Dedifferentiated amniotic fluid mesenchymal stem cell (primary cell): ENCODE measurements around the gene VASN.

Experiments used
- DNase-seq: peaks from one replicate; pipeline ENCODE4 v3.0.0-alpha.2; 2016; ENCODE audit errors: extremely low spot score

VASN gene

DNA sequence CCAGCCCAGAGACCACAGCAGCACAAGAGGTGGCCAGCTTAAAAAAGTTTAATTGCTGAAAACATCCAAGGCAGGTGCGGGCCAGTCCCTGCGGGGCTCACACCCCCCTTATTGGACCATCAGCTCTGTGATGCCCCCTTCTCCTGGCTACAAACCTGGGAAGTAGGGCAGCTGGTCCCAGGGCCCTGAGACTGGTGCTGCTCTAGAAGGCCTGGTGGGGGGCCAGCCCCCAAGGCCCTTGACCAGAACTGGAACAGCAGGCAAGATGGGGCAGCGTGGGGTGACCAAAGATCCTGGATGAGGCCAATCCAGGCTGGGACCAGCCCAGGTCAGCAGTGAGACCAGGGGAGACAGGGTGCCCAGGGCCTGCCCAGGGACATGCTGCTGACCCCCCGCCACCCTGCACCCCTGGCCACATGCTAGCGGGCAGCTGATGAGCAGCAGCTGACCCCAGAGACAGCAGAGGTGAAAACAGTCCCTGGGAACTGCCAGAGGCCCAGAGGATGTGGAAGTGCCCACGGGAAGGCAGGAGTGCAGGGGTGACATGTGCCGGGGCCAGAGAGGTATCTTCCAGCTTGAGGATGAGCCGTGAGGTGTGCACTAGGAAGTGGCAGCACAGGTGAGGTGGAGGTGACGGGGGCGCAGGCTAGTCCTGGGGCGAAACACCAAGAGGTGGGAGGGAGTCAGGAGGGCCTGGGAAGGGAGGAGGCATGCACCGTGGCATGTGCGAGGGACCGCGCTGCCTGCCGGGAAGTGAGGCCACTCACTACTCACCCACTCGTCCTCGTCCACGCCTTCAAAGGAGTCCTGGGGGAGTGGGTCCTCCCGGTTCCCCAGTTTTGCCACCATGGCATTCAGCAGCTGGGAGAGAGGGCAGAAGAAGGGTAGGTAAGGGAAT, 16.9 kb upstream of the VASN start:
- DNase-seq = no peak

- no peak for DNase-seq
These were observed 14.8 kb upstream of the VASN start for GRCh38 chr16:4356820-4357219.

GRCh38 chr16:4358236-4358635, 13.4 kb upstream of the VASN start:
- no peak for DNase-seq

GRCh38 chr16:4358831-4359561, 12.7 kb upstream of the VASN start:
- DNase-seq = no peak

DNA sequence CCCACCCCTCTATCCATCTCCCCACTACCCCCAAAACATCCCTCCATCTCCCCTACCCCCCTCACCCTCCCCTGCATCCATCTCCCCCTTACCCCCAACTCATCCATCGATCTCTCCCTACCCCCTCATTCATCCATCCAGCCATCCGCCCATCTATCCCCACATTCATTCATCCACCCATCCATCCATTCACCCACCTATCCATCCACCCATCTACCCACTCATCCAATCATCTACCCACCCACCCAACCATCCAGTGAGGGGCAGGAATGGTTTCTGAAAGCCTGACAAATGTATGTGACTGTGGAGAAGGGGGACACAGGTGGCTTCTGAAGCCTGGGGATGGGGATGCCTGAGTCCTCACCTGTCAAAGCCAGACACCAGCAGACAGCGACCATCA, 11.7 kb upstream of the VASN start:
- DNase-seq = no peak

DNA sequence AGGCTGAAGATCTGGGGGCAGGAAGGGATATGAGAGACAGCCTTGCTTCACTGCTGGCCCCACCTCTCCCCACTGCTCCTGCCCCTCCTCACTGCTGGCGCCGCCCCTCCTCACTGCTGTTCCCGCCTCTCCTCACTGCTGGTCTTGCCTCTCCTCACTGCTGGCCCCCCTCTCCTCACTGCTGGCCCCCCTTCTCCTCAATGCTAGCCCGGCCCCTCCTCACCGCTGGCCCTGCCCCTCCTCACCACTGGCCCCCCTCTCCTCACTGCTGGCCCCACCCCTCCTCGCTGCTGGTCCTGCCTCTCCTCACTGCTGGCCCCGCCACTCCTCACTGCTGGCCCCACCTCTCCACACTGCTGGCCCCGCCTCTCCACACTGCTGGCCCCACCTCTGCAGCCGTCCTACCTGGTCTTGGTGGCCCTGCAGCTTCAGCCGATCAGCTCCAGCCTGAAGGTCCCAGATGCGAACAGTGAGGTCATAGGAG, 11.1 kb upstream of the VASN start:
- no peak for DNase-seq

- DNase-seq = no peak
These were observed 10.4 kb upstream of the VASN start for GRCh38 chr16:4361033-4361943.

DNA sequence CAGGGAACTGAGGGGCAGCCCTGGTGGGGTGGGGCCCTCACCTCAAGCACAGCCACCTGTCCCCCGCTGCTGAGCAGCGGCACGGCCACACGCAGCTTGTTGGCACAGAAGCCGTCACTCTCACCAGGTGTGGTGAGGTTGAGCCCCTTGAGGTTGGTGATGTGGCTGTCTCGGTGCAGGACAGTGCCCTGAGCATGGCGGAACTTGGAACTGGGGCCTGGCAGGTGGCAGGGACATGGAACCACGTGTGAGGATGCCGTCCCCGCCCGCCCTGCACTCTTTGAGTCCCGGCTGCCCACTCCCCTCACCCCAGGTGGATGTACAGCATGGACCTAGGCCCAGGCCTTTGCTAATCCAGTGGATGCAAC, 9.7 kb upstream of the VASN start:
- no peak for DNase-seq

DNA sequence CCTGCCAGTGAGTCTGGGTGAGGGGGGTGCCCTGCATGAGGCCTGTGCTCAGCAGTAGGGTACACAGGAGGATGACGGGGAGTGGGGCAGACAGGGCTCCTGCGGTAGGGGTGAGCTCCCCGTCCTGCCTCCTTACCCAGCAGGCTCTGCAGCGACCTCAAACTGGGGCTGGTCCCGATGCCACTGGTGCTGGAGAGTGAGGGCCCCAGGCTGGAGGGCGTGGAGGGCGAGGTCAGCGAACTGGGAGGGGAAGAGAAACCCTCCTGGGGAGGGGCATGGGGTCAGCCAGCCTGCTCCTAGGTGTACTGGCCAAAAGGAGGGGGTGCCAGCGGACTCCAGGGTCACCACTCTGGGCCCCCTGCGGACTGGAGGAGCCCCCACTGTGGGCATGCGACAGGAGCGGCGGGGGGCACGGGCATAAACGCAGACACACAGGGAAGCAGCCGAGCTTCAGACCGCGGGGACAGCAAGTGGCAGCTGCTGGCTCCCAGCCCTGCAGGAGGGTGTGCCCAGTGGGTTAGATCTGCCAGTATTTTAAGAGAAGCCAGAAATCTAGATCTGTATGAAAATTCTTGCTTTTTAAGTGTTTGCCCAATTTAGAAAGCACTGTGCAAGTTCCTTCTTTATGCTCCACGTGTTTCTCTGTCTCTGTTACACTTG, 9.0 kb upstream of the VASN start:
- no peak for DNase-seq

- no peak for DNase-seq
These were observed 7.2 kb upstream of the VASN start for GRCh38 chr16:4364196-4365013.

DNA sequence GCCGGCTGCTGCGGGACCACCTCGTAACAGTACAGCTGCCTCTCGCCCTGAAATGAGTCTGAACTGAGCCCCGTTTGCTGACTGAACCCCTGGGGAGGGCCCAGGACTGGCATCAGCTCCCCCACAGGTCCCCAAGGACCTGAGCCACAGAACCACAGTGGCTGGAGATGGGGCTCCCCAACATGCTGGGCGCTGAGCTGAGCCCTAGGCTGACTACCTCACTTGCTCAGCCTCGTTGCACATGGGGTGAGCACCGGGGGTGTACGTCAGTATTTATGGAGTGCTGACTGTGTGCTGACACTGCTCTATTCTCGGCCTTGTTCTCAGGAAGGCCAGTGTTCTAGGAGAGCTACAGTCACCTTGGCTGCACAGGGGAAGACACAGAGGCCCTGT, 6.6 kb upstream of the VASN start:
- DNase-seq = no peak

GRCh38 chr16:4365615-4366014, 6.0 kb upstream of the VASN start:
- DNase-seq = no peak

- no peak for DNase-seq
These were observed 5.6 kb upstream of the VASN start for GRCh38 chr16:4366016-4366415.

DNA sequence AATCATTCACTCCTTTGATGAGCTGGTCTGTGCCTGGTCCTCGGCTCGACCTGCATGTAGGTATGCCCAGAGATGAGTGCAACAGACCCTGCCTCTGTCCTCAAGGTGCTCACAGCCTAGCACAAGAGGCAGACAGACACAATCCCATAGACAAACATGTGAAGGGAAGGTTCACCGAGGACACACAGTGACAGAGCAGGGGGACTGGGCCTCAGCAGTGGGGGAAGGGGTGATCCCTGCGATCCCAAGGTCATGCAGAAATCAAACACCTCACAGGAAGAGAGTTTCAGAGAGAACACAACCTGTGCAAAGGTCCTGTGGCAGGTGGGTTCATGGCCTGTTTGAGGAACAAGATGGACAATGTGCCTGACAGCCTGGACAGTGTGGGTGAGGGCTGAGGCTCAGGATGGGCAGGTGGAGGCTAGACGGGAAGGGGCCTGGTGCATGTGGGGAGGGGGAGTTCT, 4.2 kb upstream of the VASN start:
- no peak for DNase-seq

DNA sequence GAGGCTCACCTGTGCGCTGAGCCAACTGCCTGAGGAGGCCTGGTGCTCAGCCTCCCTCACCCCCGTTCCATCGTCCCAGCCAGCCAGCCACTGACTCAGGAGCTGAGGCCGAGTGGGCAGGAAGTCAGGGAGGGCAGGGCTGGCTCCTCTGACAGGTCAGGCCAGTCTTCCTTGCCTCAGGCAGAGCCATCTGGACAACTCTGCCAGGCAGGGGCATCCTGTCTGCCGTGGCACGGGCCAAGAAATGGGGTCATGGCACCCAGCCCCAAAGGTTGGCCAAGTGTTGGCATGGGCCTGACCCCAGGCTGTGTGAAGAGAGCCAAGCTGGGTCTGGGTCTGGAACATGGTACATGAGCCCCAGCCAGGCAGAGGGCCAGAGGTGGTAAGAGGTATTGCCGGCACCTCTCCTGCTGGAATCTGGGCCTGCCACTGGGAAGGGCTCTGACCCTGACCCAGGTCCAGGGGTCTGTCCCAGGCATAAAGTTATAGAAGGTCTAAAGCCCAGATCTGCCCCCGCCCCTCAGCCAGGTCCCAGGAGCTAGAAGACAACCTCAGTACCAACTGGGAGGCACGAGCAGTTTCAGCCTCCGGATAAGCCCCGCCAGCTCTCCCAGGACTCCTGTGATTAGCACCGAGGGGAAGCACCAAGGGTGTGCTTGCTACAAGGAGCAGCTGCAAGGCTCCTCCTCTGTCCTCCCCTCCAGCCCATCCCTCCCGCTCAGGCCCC, 2.5 kb upstream of the VASN start:
- DNase-seq = no peak

DNA sequence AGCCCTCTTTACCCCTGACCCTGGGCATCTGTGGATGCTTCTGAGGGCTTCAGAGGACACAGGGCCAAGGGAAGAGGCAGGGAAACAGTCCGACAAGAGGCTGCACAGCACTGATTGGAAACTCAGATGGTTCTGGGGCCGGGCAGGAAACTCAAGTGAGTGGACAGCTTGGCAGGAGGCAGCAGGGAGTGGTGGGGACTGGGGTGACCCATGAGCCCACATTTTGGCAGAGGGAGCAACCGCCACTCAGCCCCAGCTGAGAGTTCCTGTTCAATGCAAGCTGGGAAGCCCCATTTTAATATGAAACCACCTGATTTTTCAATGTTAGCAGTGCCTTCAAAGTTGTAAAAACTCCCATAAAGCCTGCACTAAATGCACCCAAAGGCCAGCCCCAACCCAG, 1.5 kb upstream of the VASN start:
- DNase-seq = no peak

DNA sequence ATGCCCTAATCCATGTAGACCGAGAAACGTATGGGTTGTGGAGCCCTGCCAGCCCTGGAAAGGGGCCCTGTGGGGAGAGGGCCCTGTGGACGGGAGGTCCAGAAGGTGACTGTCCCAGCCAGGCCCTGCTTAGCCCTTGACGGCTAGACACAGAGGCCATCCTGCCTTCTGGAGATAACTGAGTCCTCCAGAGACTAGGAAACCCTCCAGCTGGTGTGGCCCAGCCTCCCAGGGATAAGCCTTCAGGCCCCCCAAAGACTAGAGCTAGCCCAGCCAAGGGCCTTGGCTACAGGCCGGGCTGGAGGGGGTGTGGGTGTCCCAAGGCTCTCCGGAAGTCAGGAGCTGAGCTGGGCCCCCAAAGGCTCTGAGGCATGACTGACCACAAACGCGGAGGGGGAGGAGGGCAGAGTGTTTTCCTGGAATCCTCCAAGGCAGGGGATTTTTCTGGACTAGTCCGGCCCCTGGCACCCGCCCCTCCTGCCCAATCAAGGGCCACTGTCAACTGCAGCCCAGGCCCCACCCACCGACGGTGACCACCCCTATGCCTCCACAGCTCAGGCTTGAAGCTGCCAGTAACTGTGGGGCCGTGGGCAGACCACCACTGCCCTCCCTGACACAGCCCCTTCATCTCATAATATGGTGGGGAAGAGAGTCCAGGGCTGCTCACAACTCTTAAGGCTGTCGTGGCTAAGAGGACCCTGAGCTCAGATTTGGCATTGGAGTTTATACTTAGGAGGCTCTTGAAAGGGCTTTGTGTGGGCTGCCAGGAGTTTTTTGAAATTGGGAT, 885 bp upstream of the VASN start:
- DNase-seq = no peak

DNA sequence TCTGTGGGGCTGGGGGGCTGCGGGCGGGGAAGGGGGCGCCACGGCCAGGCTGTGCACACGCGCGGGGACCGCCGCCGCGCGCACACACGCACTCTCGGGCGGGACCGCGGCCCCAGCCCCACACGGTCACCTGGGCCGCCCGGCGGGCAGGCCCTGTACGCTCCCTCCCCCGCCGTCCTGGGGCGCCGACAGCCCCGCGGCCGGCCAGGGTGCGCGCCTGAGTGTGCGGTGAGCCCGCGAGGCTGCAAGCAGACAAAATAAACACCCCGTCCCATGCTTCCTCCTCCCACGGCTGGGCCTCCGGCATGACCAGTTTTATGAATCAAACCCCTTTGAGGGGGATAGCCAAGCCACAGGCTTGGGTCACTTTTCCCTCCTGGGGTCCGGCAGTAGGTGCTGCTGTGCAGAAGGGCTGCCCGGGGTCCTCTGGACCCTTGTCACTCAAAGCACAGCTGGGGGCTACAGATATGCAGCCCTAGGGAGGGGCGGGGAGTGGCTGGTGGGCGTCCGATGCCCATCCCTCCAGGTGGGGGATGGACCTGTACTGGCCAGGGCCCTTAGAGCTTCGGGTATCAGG, 441 bp downstream of the VASN start:
- no peak for DNase-seq
